IMR-90 (cell line): ENCODE measurements around the gene TNS3. TPM values are rescaled to one million over a fixed set of nuclear protein-coding genes. Genes with fewer than 3 reads are reported as not detected.

Experiments used
- ATAC-seq: fragments of 200-7000 bp; cut with Tn5 transposase; 2 replicates; pipeline ENCODE4 v1.9.1; 2020; ENCODE audit warnings: low read depth, mild to moderate bottlenecking, moderate library complexity
- BruUV-seq: library from RNA; stranded (reverse); fragments of 400-500 nt; replicated peaks from 2 replicates; lab custom pipeline; 2021; lab: Mats Ljungman, UMichigan
- CTCF ChIA-PET: fragments of 300-600 bp; formaldehyde crosslinking; extraction: SDS; loops from one replicate; lab custom pipeline; 2021; ENCODE audit warnings: antibody characterized with exemption; lab: Yijun Ruan, JAX
- POLR2A ChIA-PET: fragments of 300-600 bp; sonication (Branson Sonifier 250); formaldehyde crosslinking; loops from one replicate; lab custom pipeline; 2022; ENCODE audit warnings: antibody characterized with exemption; ENCODE audit not compliant: unreplicated experiment; lab: Charles Lee
- DNase-seq: peaks from one replicate; pipeline ENCODE4 v3.0.0; 2013
- H2AFZ ChIP-seq: replicated peaks from 2 replicates; pipeline ENCODE3; 2013; ENCODE audit warnings: low read length, mild to moderate bottlenecking; ENCODE audit not compliant: poor library complexity
- H2AK5ac ChIP-seq: 2 replicates; pipeline ENCODE4 v1.6.1; 2013; ENCODE audit warnings: low read depth, low read length, inconsistent platforms
- H2AK9ac ChIP-seq: replicated peaks from 2 replicates; pipeline ENCODE3; 2013; ENCODE audit warnings: mild to moderate bottlenecking, low read depth, low read length, moderate library complexity; ENCODE audit not compliant: poor library complexity
- H2BK120ac ChIP-seq: 2 replicates; pipeline ENCODE4 v1.6.1; 2013; ENCODE audit warnings: low read depth, low read length, inconsistent platforms
- H2BK15ac ChIP-seq: 3 replicates; pipeline ENCODE4 v1.6.1; 2013; ENCODE audit warnings: low read depth, low read length, inconsistent platforms
- H2BK20ac ChIP-seq: 2 replicates; pipeline ENCODE4 v1.6.1; 2013; ENCODE audit warnings: low read depth, mild to moderate bottlenecking, inconsistent platforms, low read length, moderate library complexity
- H2BK5ac ChIP-seq: 2 replicates; pipeline ENCODE4 v1.6.1; 2013; ENCODE audit warnings: mild to moderate bottlenecking, low read depth, low read length, inconsistent platforms; ENCODE audit not compliant: poor library complexity, severe bottlenecking
- H3K14ac ChIP-seq: replicated peaks from 2 replicates; pipeline ENCODE4 v1.6.1; 2013; ENCODE audit warnings: low read depth, low read length, inconsistent platforms
- H3K18ac ChIP-seq: 2 replicates; pipeline ENCODE4 v1.6.1; 2013; ENCODE audit warnings: low read depth, low read length, control low read depth
- H3K23ac ChIP-seq: 2 replicates; pipeline ENCODE4 v1.6.1; 2013; ENCODE audit warnings: low read depth, low read length, inconsistent platforms
- H3K27ac ChIP-seq: 2 replicates; pipeline ENCODE4 v1.5.1; 2013; ENCODE audit warnings: mild to moderate bottlenecking, control low read depth, low read length; ENCODE audit not compliant: insufficient read depth
- H3K27me3 ChIP-seq: 2 replicates; pipeline ENCODE4 v1.6.1; 2013; ENCODE audit warnings: low read length; ENCODE audit not compliant: control insufficient read depth, insufficient read depth
- H3K36me3 ChIP-seq: 2 replicates; pipeline ENCODE4 v1.6.1; 2013; ENCODE audit warnings: low read length, mixed read lengths; ENCODE audit not compliant: control insufficient read depth, insufficient read depth
- H3K4ac ChIP-seq: 2 replicates; pipeline ENCODE4 v1.6.1; 2013; ENCODE audit warnings: low read depth, low read length, inconsistent platforms
- H3K4me1 ChIP-seq: 2 replicates; pipeline ENCODE4 v1.6.1; 2013; ENCODE audit warnings: low read length, mixed read lengths; ENCODE audit not compliant: control insufficient read depth, insufficient read depth
- H3K4me2 ChIP-seq: 2 replicates; pipeline ENCODE4 v1.6.1; 2013; ENCODE audit warnings: low read depth, mild to moderate bottlenecking, control low read depth, low read length, moderate library complexity
- H3K4me3 ChIP-seq: 2 replicates; pipeline ENCODE4 v1.5.1; 2013; ENCODE audit warnings: low read depth, mild to moderate bottlenecking, control low read depth, low read length, moderate library complexity; ENCODE audit not compliant: insufficient read depth
- H3K56ac ChIP-seq: 2 replicates; pipeline ENCODE4 v1.6.1; 2013; ENCODE audit warnings: low read length, inconsistent platforms; ENCODE audit not compliant: insufficient read depth; ENCODE audit errors: extremely low read depth
- H3K79me1 ChIP-seq, 2 experiments: 2 replicates each; pipeline ENCODE4 v1.6.1; 2013; ENCODE audit warnings: low read length in 2 of 2, inconsistent platforms in 1 of 2, low read depth in 1 of 2
- H3K9ac ChIP-seq: 2 replicates; pipeline ENCODE4 v1.6.1; 2013; ENCODE audit warnings: low read depth, low read length, control low read depth
- H3K9me1 ChIP-seq: 2 replicates; pipeline ENCODE4 v1.6.1; 2013; ENCODE audit warnings: low read length, inconsistent platforms; ENCODE audit not compliant: insufficient read depth
- H3K9me3 ChIP-seq: 2 replicates; pipeline ENCODE4 v1.6.1; 2013; ENCODE audit warnings: low read length; ENCODE audit not compliant: control insufficient read depth, insufficient read depth
- H4K20me1 ChIP-seq: 2 replicates; pipeline ENCODE4 v1.6.1; 2013; ENCODE audit warnings: low read length, inconsistent platforms; ENCODE audit not compliant: insufficient read depth
- H4K5ac ChIP-seq: 2 replicates; pipeline ENCODE4 v1.6.1; 2013; ENCODE audit warnings: mild to moderate bottlenecking, low read depth, low read length, control low read depth
- H4K8ac ChIP-seq, 2 experiments: 2 replicates each; pipeline ENCODE4 v1.6.1; 2013; ENCODE audit warnings: low read depth in 2 of 2, low read length in 2 of 2, control low read depth in 1 of 2, inconsistent platforms in 1 of 2
- H4K91ac ChIP-seq: 2 replicates; pipeline ENCODE4 v1.6.1; 2013; ENCODE audit warnings: low read depth, low read length, inconsistent platforms; ENCODE audit not compliant: insufficient read depth
- BHLHE40 ChIP-seq: fragments of 150-350 bp; IDR thresholded peaks from 2 replicates; pipeline ENCODE4 v1.6.1; 2016; ENCODE audit warnings: mild to moderate bottlenecking, low read depth, low read length
- CEBPB ChIP-seq: IDR thresholded peaks from 2 replicates; pipeline ENCODE4 v1.6.1; 2012; ENCODE audit warnings: low read depth, low read length, improper control_type of control experiment
- CHD1 ChIP-seq: IDR thresholded peaks from 2 replicates; pipeline ENCODE4 v1.6.1; 2012; ENCODE audit warnings: low read depth, low read length, improper control_type of control experiment
- CTCF ChIP-seq: conservative IDR thresholded peaks from 2 replicates; pipeline ENCODE4 v1.5.1; 2012; ENCODE audit warnings: mild to moderate bottlenecking, low read depth, low read length, improper control_type of control experiment
- ELK1 ChIP-seq: fragments of 150-350 bp; IDR thresholded peaks from 2 replicates; pipeline ENCODE4 v1.6.1; 2016; ENCODE audit warnings: low read depth, mild to moderate bottlenecking, low read length, moderate library complexity, borderline replicate concordance
- FOS ChIP-seq: fragments of 150-350 bp; IDR thresholded peaks from 2 replicates; pipeline ENCODE4 v1.6.1; 2016; ENCODE audit warnings: low read depth, low read length
- MAFK ChIP-seq: IDR thresholded peaks from 2 replicates; pipeline ENCODE4 v1.6.1; 2012; ENCODE audit warnings: low read depth, low read length, improper control_type of control experiment
- MAZ ChIP-seq: IDR thresholded peaks from 2 replicates; pipeline ENCODE4 v1.6.1; 2012; ENCODE audit warnings: low read depth, mild to moderate bottlenecking, low read length, improper control_type of control experiment, moderate library complexity, borderline replicate concordance
- MXI1 ChIP-seq: IDR thresholded peaks from 2 replicates; pipeline ENCODE4 v1.6.1; 2012; ENCODE audit warnings: low read depth, mild to moderate bottlenecking, low read length, moderate library complexity, borderline replicate concordance
- NFE2L2 ChIP-seq: fragments of 150-350 bp; IDR thresholded peaks from 2 replicates; pipeline ENCODE4 v1.6.1; 2016; ENCODE audit warnings: low read depth, mild to moderate bottlenecking, low read length
- POLR2A ChIP-seq: IDR thresholded peaks from 2 replicates; pipeline ENCODE4 v1.6.1; 2012; ENCODE audit warnings: mild to moderate bottlenecking, low read depth, low read length
- RAD21 ChIP-seq: IDR thresholded peaks from 2 replicates; pipeline ENCODE4 v1.6.1; 2012; ENCODE audit warnings: low read length, improper control_type of control experiment
- RCOR1 ChIP-seq: IDR thresholded peaks from 2 replicates; pipeline ENCODE4 v1.6.1; 2012; ENCODE audit warnings: mild to moderate bottlenecking, low read length, improper control_type of control experiment; ENCODE audit not compliant: insufficient replicate concordance
- RFX5 ChIP-seq: IDR thresholded peaks from 2 replicates; pipeline ENCODE4 v1.8.0; 2012; ENCODE audit warnings: low read depth, mild to moderate bottlenecking, low read length, moderate library complexity
- SMC3 ChIP-seq: fragments of 150-350 bp; IDR thresholded peaks from 2 replicates; pipeline ENCODE4 v1.6.1; 2016; ENCODE audit warnings: low read depth, mild to moderate bottlenecking, antibody characterized with exemption, low read length, moderate library complexity
- USF2 ChIP-seq: fragments of 150-350 bp; IDR thresholded peaks from 2 replicates; pipeline ENCODE4 v1.6.1; 2017; ENCODE audit warnings: mild to moderate bottlenecking, antibody characterized with exemption, low read length, low read depth
- WGBS, 2 experiments: methylation state at CpG; one replicate each; pipeline versions ENCODE4 v1.1.5 to v1.1.7; 2013; ENCODE audit warnings: missing lambda C conversion rate in 2 of 2; ENCODE audit not compliant: insufficient read length in 1 of 2; ENCODE audit errors: extremely low coverage in 2 of 2; 5-methylcytosine and 5-hydroxymethylcytosine counted together
- dilution Hi-C: fragments of 300-500 bp; cut with HindIII; formaldehyde crosslinking; loops from one replicate; pipeline ENCODE4 v1.14.3; 2018; ENCODE audit warnings: low sequenced_read_pairs; ENCODE audit not compliant: unreplicated experiment
- in situ Hi-C: fragments of 300-500 bp; cut with MboI; formaldehyde crosslinking; loops from 3 replicates; pipeline ENCODE4 v1.14.3; 2019; ENCODE audit warnings: low sequenced_read_pairs, inconsistent platforms, mixed read lengths
- intact Hi-C: fragments of 100-400 bp; cut with micrococcal nuclease; formaldehyde crosslinking; loops from 2 replicates; pipeline ENCODE4 v1.10.0; 2022
- polyA plus RNA-seq, 3 experiments: library from polyadenylated mRNA; depleted of rRNA; stranded (reverse); fragments of >200 nt; gene quantifications; 2 replicates each; pipeline ENCODE4 v1.2.3, GENCODE V29; 2012; ENCODE audit warnings: low replicate concordance in 1 of 3
- total RNA-seq: library from RNA; depleted of rRNA; stranded (reverse); fragments of >200 nt; gene quantifications from 2 replicates; pipeline ENCODE4 v1.2.3, GENCODE V29; 2012

The TNS3 gene
- total and polyA plus RNA-seq, 2 of the 4 experiments (the other 2 are of a cell fraction): 64.3 to 79.2 TPM

- no peak overlapping the region for H2AK5ac ChIP-seq
- H2BK15ac ChIP-seq: no peak overlapping the region
- no peak overlapping the region for H3K4ac ChIP-seq
- H4K5ac ChIP-seq: no peak overlapping the region
- dilution Hi-C loops (no loop called here), in situ Hi-C loops (no loop called here), intact Hi-C loops (no loop called here)
- no peak overlapping the region for H3K4me2 ChIP-seq
- H3K27ac ChIP-seq: no peak overlapping the region
- peaks cover 58% of the 10 kb centered on the region for H4K20me1 ChIP-seq
- H4K91ac ChIP-seq: no peak overlapping the region
- BruUV-seq: no TSS peak
- peaks cover 29% of the 10 kb centered on the region for H3K4me1 ChIP-seq
- H2BK20ac ChIP-seq: no peak overlapping the region
- H3K9me1 ChIP-seq: peaks cover 33% of the 10 kb centered on the region
- no peak overlapping the region for H2AK9ac ChIP-seq
- no peak overlapping the region for H3K4me3 ChIP-seq
- no peak overlapping the region for H3K18ac ChIP-seq
- no peak overlapping the region for H2BK120ac ChIP-seq
- H3K27me3 ChIP-seq: no peaks in the 10 kb centered on the region
- peaks cover 41 to 84% of the 10 kb centered on the region in 2 experiments for H3K79me1 ChIP-seq
- H3K23ac ChIP-seq: no peak overlapping the region
- H2AFZ ChIP-seq: no peak overlapping the region
- peaks cover 4% of the 10 kb centered on the region; the same call in 1 of the 2 replicates for H3K36me3 ChIP-seq
- ATAC-seq (no peak), DNase-seq (no peak)
- WGBS, 2 experiments: 100% methylated on average over 1 of the region's 4 CpGs; no CpG with 5 or more reads in 1 of the 2 experiments
- H4K8ac ChIP-seq: no peak overlapping the region
- ChIA-PET CTCF (no interaction called here), POLR2A (no interaction called here)
- H3K14ac ChIP-seq: no peak overlapping the region
- no peak for TF ChIP-seq USF2
- TF ChIP-seq CTCF: no peak
- no peak for TF ChIP-seq RAD21
- TF ChIP-seq MAFK: no peak
- TF ChIP-seq CEBPB: no peak
- no peak for TF ChIP-seq NFE2L2
- TF ChIP-seq BHLHE40: no peak
- no peak for TF ChIP-seq ELK1
- no peak for TF ChIP-seq CHD1
- no peak for TF ChIP-seq RFX5
- TF ChIP-seq MXI1: no peak
- no peak for TF ChIP-seq MAZ
- TF ChIP-seq POLR2A: no peak
- no peak for TF ChIP-seq SMC3
- TF ChIP-seq FOS: no peak
- no peak for TF ChIP-seq RCOR1
- H3K9me3 ChIP-seq: no peaks in the 10 kb centered on the region
- H3K56ac ChIP-seq: no peak overlapping the region
- H3K9ac ChIP-seq: no peak overlapping the region
- H2BK5ac ChIP-seq: no peak overlapping the region
Observed at GRCh38 chr7:47461746-47462145, 120.2 kb downstream of the TNS3 start.
